Renal pelvis (tissue), 4 donors: ENCODE measurements around the gene SLC22A23. TPM values are rescaled to one million over a fixed set of nuclear protein-coding genes. Genes with fewer than 3 reads are reported as not detected.
"Not testable (repeated sequence)": the region's sequence is repeated elsewhere in the genome, so short reads cannot be mapped to it uniquely, and the experiment has no call there.

Experiments used
- DNase-seq: peaks from one replicate; pipeline ENCODE4 v3.0.0-alpha.2; 2013
- polyA plus RNA-seq, 3 donors: library from polyadenylated mRNA; unstranded; fragments of 120-200 nt; gene quantifications; one replicate each; pipeline ENCODE4 v1.2.1, GENCODE V29; 2013; ENCODE audit not compliant: insufficient read length in 3 of 3

SLC22A23 gene
- polyA plus RNA-seq, 3 donors: 10.7 to 16.3 (median 14.0) TPM

DNA sequence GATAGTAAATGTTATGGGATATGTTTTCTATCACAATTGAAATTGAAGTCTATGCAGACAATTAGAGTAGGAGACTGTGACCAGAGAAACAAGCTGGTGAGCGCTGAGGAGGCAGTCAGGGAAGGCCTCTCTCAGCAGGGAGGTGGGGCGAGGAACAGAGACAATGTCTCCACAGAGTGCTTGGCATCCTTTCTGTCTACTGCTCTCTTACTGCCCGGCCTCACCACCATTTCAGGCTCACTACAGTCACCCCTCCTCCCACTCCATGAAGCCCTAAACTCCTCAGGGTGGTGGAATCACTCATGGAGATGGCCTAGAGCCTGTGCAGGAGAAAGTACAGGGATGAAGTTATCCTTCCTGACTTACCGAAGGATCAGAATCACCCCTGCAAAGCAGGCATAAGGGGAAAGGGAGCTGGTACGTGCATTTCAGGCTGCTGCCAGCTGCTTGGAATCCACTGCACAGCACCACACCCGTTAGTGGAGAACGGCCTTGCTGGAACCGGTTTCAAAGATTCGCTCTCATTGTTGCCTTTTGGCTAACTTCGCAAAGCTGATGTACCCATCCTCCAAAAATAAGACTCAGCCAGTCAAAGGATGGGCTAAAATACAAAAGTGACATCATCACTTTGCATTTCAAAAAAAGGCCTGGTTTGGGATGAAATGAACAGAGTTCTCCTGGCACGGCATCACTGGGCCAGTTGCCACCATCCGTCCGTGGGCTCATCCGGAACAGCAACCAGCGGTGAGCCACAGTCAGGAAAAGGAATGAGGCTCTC lies 67.3 kb downstream of the SLC22A23 start:
- DNase-seq: no peak

DNA sequence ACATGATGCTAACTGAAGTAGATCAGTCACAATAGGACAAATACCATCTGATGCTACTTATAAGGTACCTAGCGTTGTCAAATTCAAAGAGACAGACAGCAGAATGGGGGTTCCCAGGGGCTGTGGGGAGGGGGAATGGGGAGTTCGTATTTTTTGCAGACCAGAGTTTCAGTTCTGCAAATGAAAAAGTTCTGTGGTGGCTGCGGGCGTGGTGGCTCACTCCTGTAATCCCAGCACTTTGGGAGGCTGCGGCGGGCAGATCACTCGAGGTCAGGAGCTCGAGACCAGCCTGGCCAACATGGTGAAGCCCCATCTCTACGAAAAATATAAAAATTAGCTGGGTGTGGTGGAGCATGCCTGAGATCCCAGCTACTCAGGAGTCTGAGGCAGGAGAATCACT lies 68.1 kb downstream of the SLC22A23 start:
- DNase-seq: no peak

DNA sequence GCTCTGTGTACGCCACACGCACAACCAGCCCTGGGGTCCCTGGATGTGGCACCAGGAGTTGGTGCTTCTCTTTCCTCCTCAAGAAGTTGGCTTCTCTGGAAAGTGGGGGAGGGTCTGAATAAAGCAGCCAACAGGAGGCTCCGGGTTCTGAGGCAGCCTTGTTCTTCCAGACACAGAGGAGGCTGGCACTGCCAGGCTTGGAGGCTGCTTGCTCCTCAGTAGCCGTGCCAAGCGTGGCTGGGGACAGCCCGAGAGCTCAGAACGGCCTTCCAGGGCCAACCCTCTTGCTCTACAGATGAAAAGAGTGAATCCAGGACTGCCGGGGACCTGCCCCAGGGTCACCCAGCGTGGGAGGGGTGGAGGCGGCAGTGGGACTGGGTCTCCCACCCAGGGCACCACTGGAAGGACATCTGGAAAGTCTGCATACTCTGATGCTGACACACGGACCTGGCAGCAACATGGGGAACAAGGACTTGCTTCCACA lies 70.4 kb downstream of the SLC22A23 start:
- no peak for DNase-seq

DNA sequence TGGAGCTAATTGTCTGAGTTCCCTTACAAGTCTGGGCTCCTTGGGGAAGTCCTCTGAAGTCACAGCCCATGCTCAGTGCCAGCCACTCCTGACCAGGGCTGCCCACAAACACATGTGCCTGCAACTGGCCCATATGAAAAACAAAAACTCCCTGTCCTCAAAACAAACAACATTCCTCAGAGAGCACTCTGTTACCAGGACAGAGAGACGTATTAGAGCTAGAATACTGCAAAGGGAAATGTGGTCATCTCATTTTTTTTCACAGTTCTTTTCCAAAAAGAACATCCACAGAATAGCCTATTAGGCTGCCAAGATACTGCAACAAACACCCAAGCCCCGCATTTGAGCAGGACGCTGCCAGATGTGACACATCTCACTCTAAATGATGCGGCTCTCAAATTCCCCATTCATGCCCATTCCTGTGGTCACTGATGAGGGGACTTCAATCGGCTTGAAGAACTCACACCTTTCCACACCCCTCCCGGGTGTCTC lies 71.1 kb downstream of the SLC22A23 start:
- no peak for DNase-seq

DNA sequence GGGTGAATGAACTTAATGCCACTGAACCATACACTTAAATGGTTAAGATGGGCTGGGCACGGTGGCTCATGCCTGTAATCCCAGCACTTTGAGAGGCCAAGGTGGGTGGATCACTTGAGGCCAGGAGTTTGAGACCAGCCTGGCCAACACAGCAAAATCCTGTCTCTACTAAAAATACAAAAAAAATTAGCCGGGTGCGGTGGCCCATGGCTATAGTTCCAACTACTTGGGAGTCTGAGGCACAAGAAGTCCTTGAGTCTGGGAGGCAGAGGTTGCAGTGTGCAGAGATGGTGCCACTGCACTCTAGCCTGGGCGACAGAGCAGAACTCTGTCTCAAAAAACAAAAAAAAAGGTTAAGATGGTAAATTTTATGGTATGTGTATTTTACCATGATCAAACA lies 71.7 kb downstream of the SLC22A23 start:
- not testable (repeated sequence) for DNase-seq

DNA sequence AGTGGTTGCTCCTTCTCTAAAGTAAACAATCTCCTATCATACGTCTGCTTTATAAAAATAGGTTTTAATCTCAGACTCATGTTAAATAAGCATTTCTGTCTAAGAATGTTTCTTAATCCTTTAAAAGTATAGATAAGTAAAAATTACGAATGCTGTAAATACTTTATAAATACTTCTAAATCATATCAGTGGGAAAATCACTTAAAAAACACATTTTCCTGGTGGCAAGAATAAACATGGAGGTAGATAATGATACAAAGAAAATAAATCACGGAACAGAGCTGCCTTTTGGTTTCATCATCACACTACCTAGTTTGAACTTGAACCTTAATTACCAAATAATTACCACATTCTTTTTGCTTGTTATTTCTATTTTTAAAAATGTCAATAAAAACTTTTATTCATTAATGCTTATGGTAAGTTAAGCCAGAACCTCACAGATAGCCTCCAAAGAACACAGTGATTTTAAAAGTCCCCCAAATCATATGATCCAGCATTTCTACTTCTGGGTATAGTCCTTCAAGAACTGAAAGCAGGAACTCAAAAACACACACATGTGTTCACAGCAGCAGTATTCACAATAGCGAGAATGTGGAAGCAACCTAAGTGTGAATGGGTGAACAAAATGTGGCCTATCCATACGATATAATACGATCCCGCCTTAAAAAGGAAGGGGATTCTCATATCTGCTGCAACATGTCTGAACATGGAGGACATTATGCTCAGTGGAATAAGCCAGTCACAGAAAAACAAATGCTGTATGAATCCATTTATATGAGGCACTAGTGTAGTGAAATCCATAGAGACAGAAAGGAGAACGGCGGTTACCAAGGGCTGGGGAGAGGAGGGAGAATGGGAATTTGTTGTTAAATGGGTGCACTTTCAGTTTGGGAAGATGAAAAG lies 72.4 kb downstream of the SLC22A23 start:
- DNase-seq: no peak

DNA sequence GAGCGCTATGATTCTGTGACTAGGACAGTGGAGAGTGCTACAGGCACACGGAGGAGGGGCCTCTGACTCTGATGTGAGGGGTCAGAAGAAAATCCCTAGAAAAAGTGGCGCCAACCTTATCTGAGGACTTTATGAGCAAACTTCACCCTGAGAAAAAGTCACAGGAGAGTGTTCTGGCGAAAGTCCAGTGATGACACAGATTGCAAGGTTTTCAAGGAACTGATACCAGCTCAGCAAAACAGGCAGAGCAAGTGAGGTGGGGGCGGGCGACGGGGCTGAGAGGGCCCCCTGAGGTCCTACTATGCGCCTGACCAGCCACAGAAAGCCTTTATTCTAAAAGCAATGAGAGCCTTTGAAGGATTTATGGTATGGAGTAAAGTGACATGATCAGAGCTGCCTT lies 73.3 kb downstream of the SLC22A23 start:
- DNase-seq: no peak

DNA sequence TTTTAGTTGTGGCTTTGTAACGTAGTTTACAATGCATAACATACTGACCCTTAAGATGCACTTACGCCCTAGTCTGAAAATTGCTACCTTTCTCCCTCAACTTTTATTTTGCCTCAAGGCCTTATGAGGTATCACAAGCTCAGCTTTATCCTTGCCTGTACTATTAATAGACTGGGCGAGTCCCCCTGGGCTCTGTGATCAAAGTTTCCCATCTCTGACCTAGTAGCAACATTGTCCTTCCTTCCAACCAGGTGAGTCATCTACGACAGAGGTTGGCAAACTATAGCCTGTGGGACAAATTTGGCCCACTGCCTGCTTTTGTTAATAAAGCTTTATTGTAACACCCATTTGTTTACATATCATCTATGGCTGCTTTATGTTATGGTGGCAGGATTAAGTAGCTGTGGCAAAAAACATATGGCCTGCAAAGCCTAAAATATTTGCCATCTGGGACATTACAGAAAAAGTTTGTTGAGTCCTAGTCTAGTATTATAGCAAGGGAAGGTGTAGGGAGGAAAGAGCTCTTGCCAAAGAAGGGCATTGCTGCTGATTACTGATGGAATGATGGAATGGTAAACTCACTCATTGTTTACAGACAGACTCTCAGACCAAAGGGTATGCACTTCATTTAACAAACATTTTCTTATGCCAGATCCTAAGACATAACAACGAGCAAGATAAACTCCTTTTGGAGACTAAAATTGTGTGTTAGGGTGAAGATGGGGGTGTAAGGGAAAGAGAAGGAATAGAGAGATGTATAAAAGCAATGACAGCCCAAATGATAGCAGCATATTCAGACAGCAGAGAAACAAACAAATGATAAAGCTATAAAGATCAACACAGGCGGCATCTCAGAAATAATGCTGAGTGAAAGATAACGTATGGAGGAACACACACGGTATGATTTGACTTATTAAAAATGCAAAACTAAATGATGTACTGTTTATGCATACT lies 74.2 kb downstream of the SLC22A23 start:
- DNase-seq: no peak

DNA sequence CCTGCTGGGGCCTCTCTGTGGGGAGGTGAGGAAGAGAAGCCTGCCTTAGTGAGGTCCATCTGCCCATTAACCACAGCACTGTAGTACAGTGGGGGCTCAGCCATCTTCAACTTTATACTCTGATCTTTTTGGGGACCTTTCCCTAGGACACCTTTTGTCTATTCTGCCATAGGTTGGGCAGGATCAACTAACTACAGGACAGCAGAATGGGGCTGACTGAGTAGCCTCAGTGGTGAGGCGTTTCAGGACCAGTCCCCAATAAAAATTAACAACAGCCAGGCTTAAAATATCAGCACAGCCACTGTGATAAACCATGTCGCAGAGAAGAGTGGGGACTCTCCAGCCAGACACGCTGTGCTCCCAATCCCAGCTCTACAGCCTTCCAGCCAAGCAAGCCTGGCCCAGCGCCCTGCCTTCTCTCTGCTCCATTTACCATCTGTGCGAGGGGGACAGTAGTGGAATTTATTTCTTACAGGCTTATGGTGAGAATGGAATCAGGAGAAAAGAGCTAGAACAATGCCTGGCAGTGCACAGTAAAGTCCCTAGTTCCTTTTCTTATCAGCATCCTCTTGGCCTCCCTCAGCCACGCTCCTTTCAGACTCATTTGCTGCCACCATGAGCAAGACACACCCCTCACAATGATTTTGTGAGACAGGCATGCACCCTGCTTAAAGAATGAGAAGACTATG lies 75.5 kb downstream of the SLC22A23 start:
- DNase-seq: no peak

DNA sequence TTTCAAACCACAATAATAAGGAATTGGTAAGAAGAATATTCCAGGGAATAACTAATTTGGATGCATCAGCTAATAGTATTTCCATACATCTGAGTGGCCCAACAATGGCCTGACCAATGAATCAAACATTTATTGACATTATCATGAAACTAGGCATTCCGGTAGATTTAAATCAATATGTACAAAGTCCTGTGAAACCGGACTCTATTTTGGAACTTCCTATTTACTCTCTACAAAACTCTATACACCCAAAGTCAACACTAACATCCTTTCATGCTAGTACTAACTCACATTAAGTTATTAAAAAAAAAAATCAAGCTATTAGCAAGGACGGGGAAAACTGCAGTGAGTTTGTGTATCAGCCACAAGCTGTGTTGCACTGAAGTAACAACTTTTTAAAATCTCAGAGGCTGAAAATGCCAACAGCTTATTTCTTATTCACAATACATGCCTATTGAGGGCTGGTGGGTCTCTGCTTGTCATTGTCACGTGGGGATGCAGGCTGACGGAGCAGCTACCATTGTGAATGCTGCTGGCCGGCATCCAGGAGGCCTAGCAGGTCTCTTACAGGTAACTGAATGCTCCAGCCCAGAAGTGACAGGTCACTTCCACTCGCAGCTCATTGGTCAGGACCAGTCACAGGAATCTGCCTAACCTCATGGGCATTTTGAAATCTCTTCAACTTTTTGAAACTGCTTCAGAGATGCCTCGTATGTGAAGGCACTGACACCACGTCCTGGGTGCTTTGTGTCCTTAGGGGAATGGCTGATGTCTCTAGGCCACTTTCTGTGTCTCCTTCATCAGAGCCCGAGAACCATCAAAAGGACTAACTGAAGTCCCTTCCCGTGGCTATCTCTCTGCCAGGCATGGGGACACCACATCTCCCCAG lies 76.3 kb downstream of the SLC22A23 start:
- no peak for DNase-seq

DNA sequence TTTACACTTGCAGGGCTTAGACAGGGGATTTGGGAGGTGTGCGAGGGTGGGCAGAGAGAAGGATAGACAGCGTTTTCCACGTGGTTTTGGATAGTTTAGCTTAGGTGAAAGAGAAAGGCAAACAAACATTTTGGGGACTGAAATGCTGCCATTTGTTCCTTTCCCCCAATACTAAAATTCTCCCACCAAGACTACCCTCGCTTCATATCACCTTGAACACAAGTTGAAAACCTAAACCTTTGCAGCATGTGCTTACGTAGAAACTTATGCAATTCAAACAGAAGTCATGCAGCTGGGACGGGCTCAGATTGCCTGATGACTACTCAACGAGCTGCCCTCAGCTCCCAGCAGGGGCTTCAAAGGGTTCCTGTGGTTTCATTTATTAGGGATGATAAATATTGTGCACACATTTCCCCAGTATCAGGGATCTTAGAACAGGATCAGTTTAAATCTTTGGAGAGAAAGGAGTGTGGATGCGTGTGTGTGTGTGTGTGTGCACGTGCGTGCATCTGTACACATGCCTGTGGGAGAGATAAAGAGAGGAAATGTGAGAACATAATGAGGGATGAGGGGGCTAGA lies 77.3 kb downstream of the SLC22A23 start:
- DNase-seq: no peak

DNA sequence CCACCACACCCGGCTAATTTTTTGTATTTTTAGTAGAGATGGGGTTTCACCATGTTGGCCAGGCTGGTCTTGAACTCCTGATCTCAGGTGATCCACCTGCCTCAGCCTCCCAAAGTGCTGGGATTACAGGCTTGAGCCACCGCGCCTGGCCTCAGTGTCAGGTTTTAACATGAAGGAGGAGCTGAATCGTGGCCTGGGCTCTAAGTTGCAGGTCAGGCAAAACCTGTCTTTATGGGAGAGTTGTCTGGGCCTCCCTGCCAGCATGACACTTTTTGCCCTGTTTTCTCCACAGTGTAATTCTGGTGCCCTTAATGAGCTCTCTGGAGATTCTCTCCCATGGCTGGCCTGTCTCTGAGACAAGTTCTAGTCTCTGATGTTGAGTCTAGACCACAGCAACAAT lies 78.0 kb downstream of the SLC22A23 start:
- DNase-seq: not testable (repeated sequence)

DNA sequence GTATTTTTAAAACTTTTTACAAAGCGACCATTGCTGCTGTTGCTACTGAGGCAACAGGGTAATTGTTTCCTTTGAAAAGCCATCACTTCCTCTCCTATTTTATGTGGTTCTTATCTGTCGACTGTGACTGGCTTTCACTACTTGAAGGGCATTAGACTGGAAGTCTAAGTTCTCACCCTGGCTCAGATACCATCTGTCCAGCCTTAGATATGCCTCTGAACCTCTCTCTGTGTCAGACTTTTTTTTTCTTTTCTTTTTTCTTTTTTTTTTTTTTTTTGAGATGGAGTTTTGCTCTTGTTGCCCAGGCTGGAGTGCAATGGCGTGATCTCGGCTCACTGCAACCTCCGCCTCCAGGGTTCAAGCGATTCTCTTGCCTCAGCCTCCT lies 78.5 kb downstream of the SLC22A23 start:
- DNase-seq: not testable (repeated sequence)

DNA sequence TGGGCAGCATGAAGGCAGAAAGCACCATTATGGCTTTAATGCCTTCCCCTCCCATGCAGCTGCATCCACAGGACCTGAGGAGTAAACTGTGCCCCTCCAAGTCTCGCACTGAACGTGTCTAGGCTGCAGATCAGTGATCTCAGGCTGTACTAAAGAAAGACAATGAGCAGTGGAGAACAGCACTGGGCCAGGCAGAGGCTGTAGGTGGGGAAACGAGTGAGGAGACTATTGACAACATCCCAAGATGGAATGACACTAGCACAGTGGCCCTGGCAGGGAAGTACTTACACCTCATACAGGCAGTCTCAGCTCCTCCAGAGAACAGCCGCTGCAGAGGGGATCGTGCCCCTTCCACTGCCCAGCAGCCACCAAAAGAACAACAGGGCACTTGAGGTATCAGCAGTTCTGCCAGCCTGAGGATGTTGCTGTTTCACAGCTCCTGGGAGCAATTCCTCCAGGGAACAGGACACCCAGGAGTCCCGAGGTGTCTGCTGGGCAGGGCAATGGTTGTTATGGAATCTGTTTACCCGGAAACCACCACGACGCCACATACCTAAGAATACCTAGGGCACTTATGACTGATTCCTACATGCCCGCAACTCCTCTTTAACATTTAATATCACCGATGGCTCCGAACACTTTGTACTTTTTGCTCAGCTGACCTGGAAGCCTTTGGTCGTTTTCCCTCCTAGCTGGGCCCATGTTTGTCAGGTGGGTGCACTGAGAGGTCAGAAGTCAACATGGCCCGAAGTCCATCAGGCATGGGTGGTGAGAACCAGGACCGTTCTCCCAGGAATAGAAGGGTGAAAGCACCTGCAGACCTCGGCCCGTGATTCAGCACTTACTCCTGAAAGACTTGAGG lies 79.1 kb downstream of the SLC22A23 start:
- DNase-seq: no peak

DNA sequence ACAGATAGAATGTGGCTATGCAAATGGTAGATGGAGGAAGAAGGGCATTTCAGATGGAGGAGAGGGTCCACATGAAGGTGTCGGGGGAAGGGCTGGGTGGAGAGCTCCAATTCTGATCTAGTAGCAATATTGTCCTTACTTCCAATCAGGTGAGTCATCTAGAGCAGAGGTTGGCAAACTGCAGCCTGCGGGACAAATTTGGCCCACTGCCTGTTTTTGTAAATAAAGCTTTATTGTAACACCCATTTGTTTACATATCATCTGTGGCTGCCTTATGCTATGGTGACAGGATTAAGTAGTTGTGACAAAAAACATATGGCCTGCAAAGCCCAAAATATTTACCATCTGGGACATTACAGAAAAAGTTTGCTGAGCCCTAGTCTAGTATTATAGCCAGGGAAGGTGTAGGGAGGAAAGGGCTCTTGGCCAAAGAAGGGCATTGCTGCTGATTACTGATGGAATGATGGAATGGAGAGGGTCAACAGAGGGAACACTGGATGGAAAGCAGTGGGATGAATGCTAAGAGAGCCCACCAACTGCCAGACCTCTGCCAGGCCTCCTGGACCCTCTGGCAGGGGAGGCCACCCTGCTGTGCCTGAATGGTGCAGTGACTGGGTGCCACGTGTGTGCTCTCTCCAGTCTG lies 79.8 kb downstream of the SLC22A23 start:
- no peak for DNase-seq

DNA sequence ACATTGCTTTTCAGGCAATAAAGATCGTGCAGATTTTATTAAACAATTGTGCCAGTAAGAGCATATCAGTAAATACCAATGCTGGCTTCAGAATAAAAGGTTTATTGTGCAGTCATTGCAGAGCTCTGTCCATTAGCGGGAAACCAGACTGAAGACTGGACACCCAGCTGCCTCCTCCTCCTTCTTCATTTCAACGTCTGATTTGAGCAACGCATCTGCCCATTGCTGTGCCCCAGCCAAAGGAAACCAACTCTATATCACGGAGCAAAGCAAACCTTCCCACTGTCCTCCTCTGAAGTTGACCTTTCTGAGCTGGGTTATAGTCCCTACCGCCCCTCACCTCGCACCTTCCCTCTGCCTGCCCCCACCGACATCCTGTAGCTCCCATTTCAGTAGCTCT lies 80.8 kb downstream of the SLC22A23 start:
- no peak for DNase-seq

DNA sequence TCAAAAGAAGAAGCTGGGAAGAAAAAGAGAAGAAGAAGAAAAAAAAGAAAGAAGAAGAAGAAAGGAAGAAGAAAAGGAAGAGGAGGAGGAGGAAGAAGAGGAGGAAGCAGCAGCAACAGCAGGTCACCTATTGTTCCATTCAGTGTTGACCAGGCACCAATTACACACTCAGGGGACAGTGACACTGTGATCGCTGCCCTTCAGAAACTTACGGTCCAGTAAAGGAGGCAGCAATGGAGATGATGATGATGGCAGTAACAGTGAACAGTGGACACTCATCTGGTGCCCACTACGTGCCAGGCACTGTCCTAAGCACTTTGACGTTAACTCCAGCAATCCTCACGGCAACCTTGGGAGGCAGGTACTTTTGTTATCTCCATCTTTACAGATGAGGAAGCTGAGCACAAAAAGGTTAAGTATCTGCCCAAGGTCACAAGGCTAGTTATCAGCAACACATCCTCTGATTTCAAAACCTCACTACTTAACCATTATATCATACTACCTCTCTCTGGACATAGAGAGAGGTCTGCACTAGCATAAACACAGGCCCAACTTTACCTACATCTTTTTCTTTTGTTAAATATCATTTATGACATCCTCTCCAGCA lies 83.2 kb downstream of the SLC22A23 start:
- no peak for DNase-seq
